Activated CD8-positive, alpha-beta memory T cell treated with anti-CD3 and anti-CD28 coated beads, Interleukin-2, amount 50 U/mL, for 48 hours (primary cell): ENCODE measurements around the gene DBI.
A peak's percentile ranks its signal among the peaks of the same experiment; 100 is the strongest.
"Not testable (repeated sequence)": the region's sequence is repeated elsewhere in the genome, so short reads cannot be mapped to it uniquely, and the experiment has no call there.

ENCODE experiments used
- DNase-seq: peaks from one replicate; pipeline ENCODE4 v3.0.0-alpha.2; 2020

DBI gene

GRCh38 chr2:119366161-119366648, 572 bp upstream of the DBI start:
- DNase-seq: no peak

- peak; percentile 81 for DNase-seq
These were observed 809 bp downstream of the DBI start for GRCh38 chr2:119367472-119368099.

GRCh38 chr2:119369845-119370244, 3.1 kb downstream of the DBI start:
- no peak for DNase-seq

- no peak for DNase-seq
These were observed 4.3 kb downstream of the DBI start for GRCh38 chr2:119371111-119371510.

DNA sequence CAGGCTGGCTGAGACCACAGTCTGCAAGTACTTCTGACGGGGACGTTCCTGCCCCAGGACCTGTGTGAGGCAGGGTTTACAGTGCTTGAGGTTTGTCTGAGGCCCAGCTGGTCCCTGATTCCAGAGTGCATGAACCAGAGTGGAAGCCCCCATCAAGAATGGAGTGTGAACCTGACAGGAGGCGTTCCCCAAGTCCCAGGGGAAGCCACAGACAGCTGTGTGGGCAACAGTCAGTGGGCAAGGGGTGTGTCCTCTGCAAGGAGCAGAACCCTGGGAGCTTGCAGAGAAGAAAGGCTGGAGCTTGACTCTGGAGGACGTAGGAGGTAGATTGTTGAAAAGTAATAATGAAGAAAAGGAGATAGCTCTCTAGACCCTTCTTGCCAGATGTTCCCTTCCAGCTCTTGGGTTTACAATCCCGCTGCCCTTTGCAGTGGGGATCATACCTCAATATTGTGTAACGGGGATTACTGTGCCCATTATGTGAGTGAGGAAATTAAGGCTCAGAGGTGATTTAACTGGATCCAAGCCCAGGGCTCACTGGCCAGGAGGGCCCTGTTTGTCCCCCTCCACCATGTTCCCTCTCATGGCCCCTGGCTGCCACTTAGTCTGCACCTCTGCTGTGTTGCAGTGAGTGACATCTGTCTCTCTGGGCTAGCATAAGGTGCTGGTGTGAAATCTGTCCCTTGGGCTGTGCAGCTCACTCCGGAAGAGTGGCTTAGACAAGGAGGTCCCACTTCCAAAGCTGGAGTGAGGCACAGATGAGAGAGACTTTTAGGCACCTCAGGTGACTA, 6.2 kb downstream of the DBI start:
- no peak for DNase-seq

- DNase-seq: not testable (repeated sequence)
These were observed 7.3 kb downstream of the DBI start for GRCh38 chr2:119373907-119374745.

DNA sequence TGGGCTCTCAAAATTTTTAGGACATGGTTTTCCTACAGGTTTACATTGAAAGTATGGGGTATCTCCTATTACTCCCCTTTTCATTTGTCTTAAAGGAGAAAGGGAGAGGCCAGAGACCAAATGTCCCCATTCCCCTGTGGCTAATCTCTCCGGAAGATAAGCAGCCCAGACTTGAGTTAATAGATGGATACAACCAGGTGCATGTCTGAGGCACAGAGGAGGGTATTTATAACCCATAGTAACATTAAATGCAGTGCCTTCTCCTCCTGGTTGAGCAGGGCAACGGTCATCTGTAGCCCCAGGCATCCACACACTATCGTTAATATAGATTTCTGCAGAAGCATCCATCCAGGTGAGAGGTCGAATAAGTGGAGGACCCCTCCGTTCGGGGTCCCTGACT, 9.6 kb downstream of the DBI start:
- DNase-seq: not testable (repeated sequence)

DNA sequence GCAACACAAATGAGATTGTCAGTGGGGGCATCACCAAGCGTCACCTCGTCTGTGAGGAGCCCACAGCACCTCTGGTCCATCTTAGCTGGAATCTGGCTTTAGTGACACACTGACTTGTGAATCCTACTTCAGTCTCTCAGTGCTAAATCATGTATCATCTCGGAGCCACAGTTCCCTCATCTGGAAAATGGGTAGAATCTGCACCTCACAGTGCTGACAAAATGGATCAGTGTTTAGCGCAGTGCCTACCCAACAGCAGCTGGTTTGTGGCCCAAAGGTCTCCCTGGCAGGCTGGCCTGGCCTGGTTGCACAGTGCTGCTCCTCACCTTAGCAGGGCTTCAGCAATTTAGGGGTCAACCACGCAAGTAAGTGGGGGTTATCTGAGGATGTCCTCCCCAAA, 10.0 kb downstream of the DBI start:
- DNase-seq: no peak

- DNase-seq: no peak
These were observed 10.7 kb downstream of the DBI start for GRCh38 chr2:119377294-119377992.

DNA sequence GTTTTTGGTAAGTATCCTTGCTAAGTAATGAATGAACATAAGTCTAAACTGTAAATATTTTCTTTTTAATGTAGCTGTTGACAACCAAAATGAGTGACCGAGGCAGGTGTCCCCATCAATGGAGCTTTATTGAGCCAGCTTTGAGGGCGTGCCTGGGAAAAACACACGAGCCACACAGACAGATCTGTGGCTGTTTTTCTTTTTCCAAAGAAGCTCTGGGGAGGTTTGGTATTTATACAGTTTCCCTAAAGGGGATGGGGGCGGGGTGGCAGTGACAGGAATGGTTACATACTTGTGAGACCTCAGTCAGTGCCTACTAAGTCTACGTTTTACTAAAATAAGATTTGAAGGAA, 11.2 kb downstream of the DBI start:
- no peak for DNase-seq

DNA sequence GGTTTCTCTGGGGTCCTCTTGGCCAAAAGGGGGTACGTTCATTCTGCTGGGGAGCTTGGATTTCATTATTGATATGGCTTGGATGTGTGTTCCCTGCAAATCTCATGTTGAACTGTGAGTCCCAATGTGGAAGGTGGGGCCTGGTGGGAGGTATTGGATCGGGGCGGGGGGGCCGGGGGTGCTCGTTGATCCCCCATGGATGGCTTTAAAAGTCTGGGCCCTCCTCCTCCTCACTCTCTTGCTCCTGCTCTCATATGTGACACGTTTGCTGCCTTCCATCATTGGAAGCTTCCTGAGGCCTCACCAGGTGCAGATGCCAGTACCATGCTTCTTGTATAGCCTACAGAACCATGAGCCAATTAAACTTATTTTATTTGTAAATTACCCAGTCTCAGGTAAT, 11.8 kb downstream of the DBI start:
- no peak for DNase-seq

DNA sequence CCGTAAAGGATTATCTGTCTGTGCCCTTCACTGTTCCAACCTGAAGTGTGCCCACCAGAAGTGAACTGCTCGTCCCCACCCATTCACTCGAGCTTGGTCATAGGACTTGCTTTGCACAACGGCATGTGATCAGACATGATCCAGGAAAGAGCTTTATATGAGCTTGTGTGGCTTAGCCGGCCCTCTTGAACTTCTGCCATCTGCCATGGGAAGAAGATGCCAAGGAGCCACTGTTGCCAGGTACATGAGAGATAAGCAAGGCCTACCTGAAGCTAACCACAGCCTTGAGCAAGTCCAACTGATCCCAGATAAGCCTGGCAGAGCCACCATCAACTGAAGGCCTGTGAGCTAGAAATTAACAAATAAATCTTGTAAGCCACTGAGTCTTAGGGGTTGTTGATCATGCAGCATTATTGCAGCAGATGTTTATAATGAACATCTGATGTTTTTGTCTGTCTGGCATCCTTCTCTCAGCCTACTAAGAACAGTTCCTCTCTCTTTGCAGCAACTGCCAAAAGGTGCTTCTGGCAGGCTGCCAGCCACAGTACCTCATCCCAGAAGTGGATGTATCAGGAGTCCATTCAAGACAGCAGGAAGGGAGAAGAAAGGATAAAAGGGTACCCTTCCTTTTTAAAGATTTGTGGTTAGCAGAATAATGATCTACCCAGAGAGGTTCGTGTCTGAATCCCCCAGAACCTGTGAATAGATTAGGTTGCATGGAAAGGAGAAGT, 16.8 kb downstream of the DBI start:
- DNase-seq: no peak

GRCh38 chr2:119384971-119385370, 18.2 kb downstream of the DBI start:
- no peak for DNase-seq

- DNase-seq: no peak
These were observed 18.7 kb downstream of the DBI start for GRCh38 chr2:119385466-119385865.

GRCh38 chr2:119387381-119388129, 20.8 kb downstream of the DBI start:
- no peak for DNase-seq

DNA sequence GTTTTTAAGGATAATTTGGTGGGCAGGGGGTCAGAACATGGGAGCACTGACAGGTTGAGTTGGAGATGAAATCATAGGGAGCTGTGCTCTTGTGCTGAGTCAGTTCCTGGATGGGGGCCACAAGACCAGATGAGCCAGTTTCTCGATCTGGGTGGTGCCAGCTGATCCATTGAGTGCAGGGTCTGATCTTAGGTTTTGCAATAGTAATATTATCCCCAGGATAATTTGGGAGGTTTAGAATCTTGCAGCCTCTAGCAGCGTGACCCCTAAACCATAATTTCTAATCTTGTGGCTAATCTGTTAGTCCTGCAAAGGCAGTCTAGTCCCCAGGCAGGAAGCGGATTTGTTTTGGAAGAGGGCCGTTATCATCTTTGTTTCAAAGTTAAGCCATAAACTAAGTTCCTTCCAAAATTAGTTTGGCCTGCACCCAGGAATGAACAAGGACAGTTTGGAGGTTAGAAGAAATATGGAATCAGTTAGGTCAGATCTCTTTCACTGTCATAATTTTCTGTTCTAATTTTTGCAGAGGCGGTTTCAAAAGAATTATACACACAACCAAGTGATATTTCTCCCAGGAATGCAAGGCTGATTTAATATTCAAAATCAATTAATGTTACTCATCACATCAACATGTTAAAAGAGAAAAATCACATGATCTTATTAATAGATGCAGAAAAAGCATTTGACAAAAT, 23.0 kb downstream of the DBI start:
- DNase-seq: no peak

GRCh38 chr2:119393971-119394748, 27.4 kb downstream of the DBI start:
- DNase-seq: no peak

- no peak for DNase-seq
These were observed 30.4 kb downstream of the DBI start for GRCh38 chr2:119397196-119397595.

- DNase-seq: no peak
These were observed 35.3 kb downstream of the DBI start for GRCh38 chr2:119402106-119402505.
